ENCODE data around the gene NAALADL2.

GRCh38 chr3:175278680-175279079 lies 419.5 kb downstream of the NAALADL2 start:
- TF ChIP-seq BHLHE40 (IDR thresholded peaks at IDR 0.05; ENCODE audit: low read depth, low read length) (no peak), POLR2A (IDR thresholded peaks at IDR 0.05; ENCODE audit: low read length) (no peak), CTCF (IDR thresholded peaks at IDR 0.05) (no peak), RFX5 (IDR thresholded peaks at IDR 0.05) (no peak), TFCP2L1 (CRISPR knock-in tag; IDR thresholded peaks at IDR 0.05) (no peak), POLR2AphosphoS2 (conservative IDR thresholded peaks at IDR 0.05; ENCODE audit: low read length) (no peak), MAFK (IDR thresholded peaks at IDR 0.05; ENCODE audit: partially characterized antibody) (no peak), JUN (IDR thresholded peaks at IDR 0.05) (no peak), KDM1A (IDR thresholded peaks at IDR 0.05; ENCODE audit: low read depth) (no peak), RCOR1 (IDR thresholded peaks at IDR 0.05; ENCODE audit: low read depth, low read length) (no peak), ZNF302 (CRISPR knock-in tag; IDR thresholded peaks at IDR 0.05) (no peak)
- TF ChIP-seq, protein P1, sequence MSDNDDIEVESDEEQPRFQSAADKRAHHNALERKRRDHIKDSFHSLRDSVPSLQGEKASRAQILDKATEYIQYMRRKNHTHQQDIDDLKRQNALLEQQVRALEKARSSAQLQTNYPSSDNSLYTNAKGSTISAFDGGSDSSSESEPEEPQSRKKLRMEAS (IDR thresholded peaks at IDR 0.05), result no peak

Data from A549 (cell line).